K562 (cell line): ENCODE results near the gene PPP1R12C. TPM values are rescaled to one million over a fixed set of nuclear protein-coding genes. Genes with fewer than 3 reads are reported as not detected.

Source experiments
- CREM ChIP-seq: IDR thresholded peaks from 2 replicates; pipeline ENCODE4 v1.6.1; 2014; ENCODE audit warnings: antibody characterized with exemption, low read depth
- FOSL1 ChIP-seq: fragments of 200-800 bp; sonication (Bioruptor generic); conservative IDR thresholded peaks from 2 replicates; pipeline ENCODE4 v1.6.1; 2016; ENCODE audit warnings: missing genetic modification characterization, missing compliant biosample characterization
- GABPA ChIP-seq: fragments of 200-800 bp; sonication (Bioruptor generic); conservative IDR thresholded peaks from 2 replicates; pipeline ENCODE4 v1.6.1; 2016; ENCODE audit warnings: low read depth, missing genetic modification characterization, missing compliant biosample characterization
- MEF2D ChIP-seq: conservative IDR thresholded peaks from 2 replicates; pipeline ENCODE4 v1.6.1; 2016; ENCODE audit warnings: low read depth, missing genetic modification characterization, missing compliant biosample characterization
- RAD21 ChIP-seq, 2 experiments: fragments of 250-450 bp in 1 of 2; fragments of 450-650 bp in 1 of 2; sonication (Bioruptor Pico) in 1 of 2; formaldehyde crosslinking in 1 of 2; IDR thresholded peaks in 1 of 2; conservative IDR thresholded peaks in 1 of 2; 2 replicates each; pipeline versions ENCODE4 v1.4.0 to v1.8.0; 2020 to 2022; ENCODE audit warnings: mild to moderate bottlenecking in 2 of 2, moderate library complexity in 1 of 2
- TAF1 ChIP-seq: IDR thresholded peaks from 2 replicates; pipeline ENCODE4 v1.6.1; 2011; ENCODE audit warnings: mild to moderate bottlenecking, low read length, moderate library complexity; ENCODE audit not compliant: insufficient read depth, control insufficient read depth, severe bottlenecking; ENCODE audit errors: extremely low read depth
- TGIF2 ChIP-seq: sonication (generic); formaldehyde crosslinking; IDR thresholded peaks from 2 replicates; pipeline ENCODE4 v1.8.1; 2022; ENCODE audit warnings: mild to moderate bottlenecking, missing genetic modification reagents, moderate library complexity
- TRIM24 ChIP-seq, 2 experiments: fragments of 450-650 bp; IDR thresholded peaks; 2 replicates each; pipeline ENCODE4 v1.6.1; 2016
- ZNF143 ChIP-seq: sonication (generic); formaldehyde crosslinking; IDR thresholded peaks from 2 replicates; pipeline ENCODE4 v1.9.0; 2022; ENCODE audit warnings: mild to moderate bottlenecking, missing genetic modification reagents
- polyA plus RNA-seq, 8 experiments: library from polyadenylated mRNA; depleted of rRNA in 4 of 8; stranded (reverse) in 5 of 8; unstranded in 3 of 8; fragments of >200 nt; fragmentation: Nextera tagmentation in 2 of 8; fragmentation: Illumina TruSeq in 1 of 8; extraction: Ambion mirVana in 2 of 8; extraction: Trizol in 1 of 8; gene quantifications; 2 replicates each; pipeline versions ENCODE4 v1.2.1 to v1.2.3, GENCODE V29; 2011 to 2014; ENCODE audit warnings: inconsistent platforms in 1 of 8, missing spikeins in 1 of 8
- total RNA-seq, 7 experiments: library from RNA; depleted of rRNA in 6 of 7; stranded (reverse); fragments of >200 nt in 6 of 7; fragmentation: Illumina TruSeq in 2 of 7; extraction: Trizol in 2 of 7; gene quantifications; 2 replicates each; pipeline versions ENCODE4 v1.2.1 to v1.2.3, GENCODE V29; 2011 to 2021; ENCODE audit warnings: low replicate concordance in 1 of 7
- TF ChIP-seq, protein P1 (sequence below): IDR thresholded peaks from 3 replicates; pipeline ENCODE4 v1.6.1; 2011; ENCODE audit warnings: borderline replicate concordance, mild to moderate bottlenecking, moderate library complexity; ENCODE audit not compliant: insufficient read length; ENCODE audit errors: extremely low read depth
- TF ChIP-seq, protein P2 (sequence below): fragments of 250-450 bp; sonication (Bioruptor Pico); IDR thresholded peaks from 2 replicates; pipeline ENCODE4 v1.5.0; 2020; ENCODE audit warnings: mild to moderate bottlenecking
- TF ChIP-seq, protein P3 (sequence below): sonication (generic); formaldehyde crosslinking; IDR thresholded peaks from 2 replicates; pipeline ENCODE4 v1.5.0; 2020; ENCODE audit warnings: missing genetic modification reagents
- TF ChIP-seq, protein P4 (sequence below): IDR thresholded peaks from 2 replicates; pipeline ENCODE4 v1.6.1; 2014; ENCODE audit warnings: antibody characterized with exemption
- TF ChIP-seq, protein P5 (sequence below): fragments of 250-450 bp; sonication (Bioruptor Pico); IDR thresholded peaks from 2 replicates; pipeline ENCODE4 v1.5.0; 2021; ENCODE audit warnings: mild to moderate bottlenecking, moderate library complexity
- TF ChIP-seq, protein P6 (sequence below): fragments of 250-450 bp; sonication (Bioruptor Pico); IDR thresholded peaks from 2 replicates; pipeline ENCODE4 v1.5.0; 2021

The PPP1R12C gene
- total and polyA plus RNA-seq, 9 of the 15 experiments (the other 6 are each of a cell fraction or from before 2014, with no cell fraction given) = 1.8 to 136 (median 33.7) TPM

DNA sequence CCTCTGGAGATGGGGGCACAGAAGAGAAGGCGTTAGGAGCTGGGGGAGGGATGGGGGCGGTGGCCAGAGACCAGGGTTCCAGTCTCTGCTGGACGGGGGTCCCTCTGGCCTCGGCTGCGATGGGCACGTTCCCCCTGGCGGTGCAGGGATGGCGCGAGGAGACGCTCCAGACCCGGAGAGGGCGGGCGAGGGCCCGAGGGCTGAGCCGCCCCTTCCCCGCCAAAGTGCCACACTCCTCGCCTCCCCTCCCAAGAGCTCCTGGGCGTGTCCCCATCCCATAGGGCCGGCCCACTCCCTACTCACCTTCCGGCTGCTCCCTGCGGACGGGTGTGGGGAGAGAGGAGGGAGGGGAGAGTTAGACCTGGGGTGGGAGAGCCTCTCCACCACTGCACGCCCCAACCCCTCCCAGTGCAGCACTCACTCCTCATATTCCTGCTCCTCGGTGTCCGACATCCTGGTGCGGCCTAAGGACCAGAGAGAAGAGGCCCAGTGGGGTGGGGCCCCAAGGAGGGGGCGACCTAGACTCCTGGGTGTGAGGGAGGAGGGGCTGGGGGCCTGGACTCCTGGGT lies 29.4 kb upstream of the PPP1R12C start (continued):
- TF ChIP-seq MEF2D (tag) (no peak), GABPA (tag) (peak; percentile 58), ZNF143 (no peak), RAD21 (CRISPR knock-in tag; conservative IDR thresholded peaks at IDR 0.05 in 1 of 2, IDR thresholded peaks at IDR 0.05 in 1 of 2) (no peak), TGIF2 (CRISPR knock-in tag) (no peak), TRIM24 (IDR thresholded peaks at IDR 0.05) (0 out of 4 replicates have a peak, but pooled peaks of 1 of the 2 experiments have one; percentile 12), FOSL1 (tag) (0 out of 2 replicates have a peak, but pooled peaks have one; percentile 4), TAF1 (no peak), CREM (0 out of 2 replicates have a peak, but pooled peaks have one; percentile 19)
- TF ChIP-seq, protein P1, sequence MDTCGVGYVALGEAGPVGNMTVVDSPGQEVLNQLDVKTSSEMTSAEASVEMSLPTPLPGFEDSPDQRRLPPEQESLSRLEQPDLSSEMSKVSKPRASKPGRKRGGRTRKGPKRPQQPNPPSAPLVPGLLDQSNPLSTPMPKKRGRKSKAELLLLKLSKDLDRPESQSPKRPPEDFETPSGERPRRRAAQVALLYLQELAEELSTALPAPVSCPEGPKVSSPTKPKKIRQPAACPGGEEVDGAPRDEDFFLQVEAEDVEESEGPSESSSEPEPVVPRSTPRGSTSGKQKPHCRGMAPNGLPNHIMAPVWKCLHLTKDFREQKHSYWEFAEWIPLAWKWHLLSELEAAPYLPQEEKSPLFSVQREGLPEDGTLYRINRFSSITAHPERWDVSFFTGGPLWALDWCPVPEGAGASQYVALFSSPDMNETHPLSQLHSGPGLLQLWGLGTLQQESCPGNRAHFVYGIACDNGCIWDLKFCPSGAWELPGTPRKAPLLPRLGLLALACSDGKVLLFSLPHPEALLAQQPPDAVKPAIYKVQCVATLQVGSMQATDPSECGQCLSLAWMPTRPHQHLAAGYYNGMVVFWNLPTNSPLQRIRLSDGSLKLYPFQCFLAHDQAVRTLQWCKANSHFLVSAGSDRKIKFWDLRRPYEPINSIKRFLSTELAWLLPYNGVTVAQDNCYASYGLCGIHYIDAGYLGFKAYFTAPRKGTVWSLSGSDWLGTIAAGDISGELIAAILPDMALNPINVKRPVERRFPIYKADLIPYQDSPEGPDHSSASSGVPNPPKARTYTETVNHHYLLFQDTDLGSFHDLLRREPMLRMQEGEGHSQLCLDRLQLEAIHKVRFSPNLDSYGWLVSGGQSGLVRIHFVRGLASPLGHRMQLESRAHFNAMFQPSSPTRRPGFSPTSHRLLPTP = no peak
- TF ChIP-seq, protein P2, sequence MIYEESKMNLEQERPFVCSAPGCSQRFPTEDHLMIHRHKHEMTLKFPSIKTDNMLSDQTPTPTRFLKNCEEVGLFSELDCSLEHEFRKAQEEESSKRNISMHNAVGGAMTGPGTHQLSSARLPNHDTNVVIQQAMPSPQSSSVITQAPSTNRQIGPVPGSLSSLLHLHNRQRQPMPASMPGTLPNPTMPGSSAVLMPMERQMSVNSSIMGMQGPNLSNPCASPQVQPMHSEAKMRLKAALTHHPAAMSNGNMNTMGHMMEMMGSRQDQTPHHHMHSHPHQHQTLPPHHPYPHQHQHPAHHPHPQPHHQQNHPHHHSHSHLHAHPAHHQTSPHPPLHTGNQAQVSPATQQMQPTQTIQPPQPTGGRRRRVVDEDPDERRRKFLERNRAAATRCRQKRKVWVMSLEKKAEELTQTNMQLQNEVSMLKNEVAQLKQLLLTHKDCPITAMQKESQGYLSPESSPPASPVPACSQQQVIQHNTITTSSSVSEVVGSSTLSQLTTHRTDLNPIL (CRISPR knock-in tag) = no peak
- TF ChIP-seq, protein P3, sequence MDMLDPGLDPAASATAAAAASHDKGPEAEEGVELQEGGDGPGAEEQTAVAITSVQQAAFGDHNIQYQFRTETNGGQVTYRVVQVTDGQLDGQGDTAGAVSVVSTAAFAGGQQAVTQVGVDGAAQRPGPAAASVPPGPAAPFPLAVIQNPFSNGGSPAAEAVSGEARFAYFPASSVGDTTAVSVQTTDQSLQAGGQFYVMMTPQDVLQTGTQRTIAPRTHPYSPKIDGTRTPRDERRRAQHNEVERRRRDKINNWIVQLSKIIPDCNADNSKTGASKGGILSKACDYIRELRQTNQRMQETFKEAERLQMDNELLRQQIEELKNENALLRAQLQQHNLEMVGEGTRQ (CRISPR knock-in tag) = no peak
- TF ChIP-seq, protein P4, sequence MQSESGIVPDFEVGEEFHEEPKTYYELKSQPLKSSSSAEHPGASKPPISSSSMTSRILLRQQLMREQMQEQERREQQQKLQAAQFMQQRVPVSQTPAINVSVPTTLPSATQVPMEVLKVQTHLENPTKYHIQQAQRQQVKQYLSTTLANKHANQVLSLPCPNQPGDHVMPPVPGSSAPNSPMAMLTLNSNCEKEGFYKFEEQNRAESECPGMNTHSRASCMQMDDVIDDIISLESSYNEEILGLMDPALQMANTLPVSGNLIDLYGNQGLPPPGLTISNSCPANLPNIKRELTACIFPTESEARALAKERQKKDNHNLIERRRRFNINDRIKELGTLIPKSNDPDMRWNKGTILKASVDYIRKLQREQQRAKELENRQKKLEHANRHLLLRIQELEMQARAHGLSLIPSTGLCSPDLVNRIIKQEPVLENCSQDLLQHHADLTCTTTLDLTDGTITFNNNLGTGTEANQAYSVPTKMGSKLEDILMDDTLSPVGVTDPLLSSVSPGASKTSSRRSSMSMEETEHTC = no peak
- TF ChIP-seq, protein P5, sequence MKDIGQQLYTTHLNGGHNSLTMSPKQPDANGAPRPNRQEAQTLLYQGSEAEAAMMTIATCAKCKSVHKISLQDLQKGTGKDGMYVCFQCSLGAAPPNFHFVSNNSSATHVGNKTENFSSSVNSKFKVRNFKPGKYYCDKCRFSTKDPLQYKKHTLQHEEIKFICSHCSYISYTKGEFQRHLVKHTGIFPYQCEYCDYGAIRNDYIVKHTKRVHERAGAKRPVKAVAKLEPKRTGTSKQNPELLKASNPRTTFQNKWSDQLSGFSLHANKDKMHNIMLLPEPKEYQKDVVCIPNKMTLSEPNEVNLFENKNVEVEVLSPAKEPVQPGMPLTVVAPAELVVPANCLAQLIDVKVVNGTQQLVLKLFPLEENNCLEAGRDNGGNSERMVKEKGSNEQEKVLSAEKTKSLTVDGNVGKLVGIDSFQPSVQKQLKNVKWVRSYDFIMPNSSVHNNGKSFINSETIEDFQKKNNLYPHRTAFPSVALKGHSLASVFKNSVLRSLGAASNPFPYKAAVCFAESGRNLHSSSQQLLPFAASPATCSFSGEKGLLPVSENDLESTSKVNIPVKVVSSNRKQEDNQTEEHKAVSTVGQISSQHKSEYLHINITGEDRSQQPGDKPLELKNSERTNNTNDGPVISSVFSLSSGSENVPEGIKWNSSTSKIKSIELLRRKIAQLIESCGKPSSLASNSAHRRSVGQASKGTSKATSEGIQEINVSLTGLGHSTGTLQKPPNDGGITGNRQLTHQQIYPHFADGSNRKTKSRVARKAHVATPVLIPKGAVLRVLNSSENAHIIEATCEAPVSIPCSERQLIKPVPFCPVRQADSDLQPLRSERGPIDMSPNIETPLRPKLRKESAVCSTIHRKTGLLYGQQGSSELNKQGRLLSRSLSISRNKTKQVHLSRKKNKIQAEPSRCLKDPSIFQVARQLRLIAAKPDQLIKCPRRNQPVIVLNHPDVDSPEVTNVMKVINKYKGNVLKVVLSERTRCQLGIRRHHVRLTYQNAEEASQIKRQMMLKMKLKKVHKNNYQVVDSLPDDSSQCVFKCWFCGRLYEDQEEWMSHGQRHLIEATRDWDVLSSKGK (CRISPR knock-in tag) = no peak
- TF ChIP-seq, protein P6, sequence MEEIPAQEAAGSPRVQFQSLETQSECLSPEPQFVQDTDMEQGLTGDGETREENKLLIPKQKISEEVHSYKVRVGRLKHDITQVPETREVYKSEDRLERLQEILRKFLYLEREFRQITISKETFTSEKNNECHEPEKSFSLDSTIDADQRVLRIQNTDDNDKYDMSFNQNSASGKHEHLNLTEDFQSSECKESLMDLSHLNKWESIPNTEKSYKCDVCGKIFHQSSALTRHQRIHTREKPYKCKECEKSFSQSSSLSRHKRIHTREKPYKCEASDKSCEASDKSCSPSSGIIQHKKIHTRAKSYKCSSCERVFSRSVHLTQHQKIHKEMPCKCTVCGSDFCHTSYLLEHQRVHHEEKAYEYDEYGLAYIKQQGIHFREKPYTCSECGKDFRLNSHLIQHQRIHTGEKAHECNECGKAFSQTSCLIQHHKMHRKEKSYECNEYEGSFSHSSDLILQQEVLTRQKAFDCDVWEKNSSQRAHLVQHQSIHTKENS (CRISPR knock-in tag) = no peak
